NCI-H82 treated with DMSO at 0.1 percent for 48 hours (cell line): ENCODE results near the gene SFSWAP.
"Not testable (repeated sequence)": the region's sequence is repeated elsewhere in the genome, so short reads cannot be mapped to it uniquely, and the experiment has no call there.

ENCODE experiments used
- DNase-seq: peaks from one replicate; lab custom pipeline; 2025; ENCODE audit not compliant: unreplicated experiment; lab: John Stamatoyannopoulos, UW

The SFSWAP gene

GRCh38 chr12:131679186-131679585 lies 31.7 kb upstream of the SFSWAP start:
- DNase-seq = not testable (repeated sequence)

GRCh38 chr12:131679816-131680215 lies 31.1 kb upstream of the SFSWAP start:
- DNase-seq = not testable (repeated sequence)

- DNase-seq = not testable (repeated sequence)
These were observed 30.3 kb upstream of the SFSWAP start for GRCh38 chr12:131680392-131681256.

GRCh38 chr12:131681257-131681620 lies 29.7 kb upstream of the SFSWAP start:
- no peak for DNase-seq

- not testable (repeated sequence) for DNase-seq
These were observed 29.0 kb upstream of the SFSWAP start for GRCh38 chr12:131681746-131682509.

GRCh38 chr12:131682510-131682895 lies 28.4 kb upstream of the SFSWAP start:
- DNase-seq = no peak

GRCh38 chr12:131683266-131684014 lies 27.4 kb upstream of the SFSWAP start:
- DNase-seq = no peak

GRCh38 chr12:131684015-131684725 lies 26.7 kb upstream of the SFSWAP start:
- no peak for DNase-seq

- DNase-seq = no peak
These were observed 23.4 kb upstream of the SFSWAP start for GRCh38 chr12:131687346-131688125.

- no peak for DNase-seq
These were observed 22.6 kb upstream of the SFSWAP start for GRCh38 chr12:131688131-131688844.

- DNase-seq = no peak
These were observed 22.1 kb upstream of the SFSWAP start for GRCh38 chr12:131688845-131689154.

GRCh38 chr12:131690320-131690719 lies 20.6 kb upstream of the SFSWAP start:
- no peak for DNase-seq

- DNase-seq = no peak
These were observed 18.5 kb upstream of the SFSWAP start for GRCh38 chr12:131692431-131692830.

- DNase-seq = no peak
These were observed 17.7 kb upstream of the SFSWAP start for GRCh38 chr12:131693149-131693548.

- no peak for DNase-seq
These were observed 16.6 kb upstream of the SFSWAP start for GRCh38 chr12:131694116-131694838.

- no peak for DNase-seq
These were observed 14.9 kb upstream of the SFSWAP start for GRCh38 chr12:131695968-131696367.

- no peak for DNase-seq
These were observed 12.6 kb upstream of the SFSWAP start for GRCh38 chr12:131698286-131698685.

GRCh38 chr12:131699434-131699833 lies 11.5 kb upstream of the SFSWAP start:
- no peak for DNase-seq

GRCh38 chr12:131700271-131700670 lies 10.6 kb upstream of the SFSWAP start:
- DNase-seq = no peak
